ENCODE results near the gene CEP104.

Gene CEP104

GRCh38 chr1:3851292-3851691 is 5.7 kb downstream of the CEP104 start:
- Mint-ChIP-seq H3K36me3 (ENCODE audit: low read depth) (peaks cover 22% of the 10 kb centered on the region), H3K4me3 (no peak overlapping the region), H3K4me1 (peaks cover 13% of the 10 kb centered on the region), H3K27me3 (ENCODE audit: low read depth, poor library complexity) (peaks cover 6% of the 10 kb centered on the region), H3K27ac (no peak overlapping the region), H3K9me3 (no peaks in the 10 kb centered on the region)
- no peak for DNase-seq
- TF ChIP-seq CTCF (IDR thresholded peaks at IDR 0.05), result no peak

- Mint-ChIP-seq H3K27me3 (ENCODE audit: low read depth, poor library complexity) (peaks cover 2% of the 10 kb centered on the region), H3K9me3 (no peaks in the 10 kb centered on the region), H3K4me1 (peaks cover 8% of the 10 kb centered on the region), H3K36me3 (ENCODE audit: low read depth) (peaks cover 22% of the 10 kb centered on the region), H3K27ac (no peak overlapping the region), H3K4me3 (no peak overlapping the region)
- DNase-seq, result no peak
- TF ChIP-seq CTCF (IDR thresholded peaks at IDR 0.05), result no peak
These were observed 6.2 kb downstream of the CEP104 start for GRCh38 chr1:3850857-3851256.

- no peak overlapping the region for H3K27ac Mint-ChIP-seq
- H3K4me3 Mint-ChIP-seq, result no peak overlapping the region
- no peaks in the 10 kb centered on the region for H3K9me3 Mint-ChIP-seq
- H3K4me1 Mint-ChIP-seq, result peaks cover 5% of the 10 kb centered on the region
- H3K27me3 Mint-ChIP-seq (ENCODE audit: low read depth, poor library complexity), result no peaks in the 10 kb centered on the region
- H3K36me3 Mint-ChIP-seq (ENCODE audit: low read depth), result peaks cover 43% of the 10 kb centered on the region
- TF ChIP-seq CTCF (IDR thresholded peaks at IDR 0.05), result no peak
- DNase-seq, result no peak
These were observed 9.9 kb downstream of the CEP104 start for GRCh38 chr1:3847081-3847480.

- H3K36me3 Mint-ChIP-seq (ENCODE audit: low read depth), result peaks cover 47% of the 10 kb centered on the region
- H3K27me3 Mint-ChIP-seq (ENCODE audit: low read depth, poor library complexity), result no peaks in the 10 kb centered on the region
- no peak for DNase-seq
- peaks cover 5% of the 10 kb centered on the region for H3K4me1 Mint-ChIP-seq
- no peak for TF ChIP-seq CTCF (IDR thresholded peaks at IDR 0.05)
- no peaks in the 10 kb centered on the region for H3K9me3 Mint-ChIP-seq
- H3K27ac Mint-ChIP-seq, result no peak overlapping the region
- no peak overlapping the region for H3K4me3 Mint-ChIP-seq
These were observed 10.5 kb downstream of the CEP104 start for GRCh38 chr1:3846541-3846940.

GRCh38 chr1:3842912-3843311 is 14.1 kb downstream of the CEP104 start:
- DNase-seq, result no peak
- no peaks in the 10 kb centered on the region for H3K27me3 Mint-ChIP-seq (ENCODE audit: low read depth, poor library complexity)
- peaks cover 61% of the 10 kb centered on the region for H3K36me3 Mint-ChIP-seq (ENCODE audit: low read depth)

More at GRCh38 chr1:3842912-3843311, 14.1 kb downstream of the CEP104 start:
- no peak overlapping the region for H3K4me3 Mint-ChIP-seq
- H3K4me1 Mint-ChIP-seq, result peaks cover 9% of the 10 kb centered on the region
- TF ChIP-seq CTCF (IDR thresholded peaks at IDR 0.05), result no peak
- H3K27ac Mint-ChIP-seq, result no peak overlapping the region
- no peaks in the 10 kb centered on the region for H3K9me3 Mint-ChIP-seq
